Measurements from ENCODE around the gene GAB1.

DNA sequence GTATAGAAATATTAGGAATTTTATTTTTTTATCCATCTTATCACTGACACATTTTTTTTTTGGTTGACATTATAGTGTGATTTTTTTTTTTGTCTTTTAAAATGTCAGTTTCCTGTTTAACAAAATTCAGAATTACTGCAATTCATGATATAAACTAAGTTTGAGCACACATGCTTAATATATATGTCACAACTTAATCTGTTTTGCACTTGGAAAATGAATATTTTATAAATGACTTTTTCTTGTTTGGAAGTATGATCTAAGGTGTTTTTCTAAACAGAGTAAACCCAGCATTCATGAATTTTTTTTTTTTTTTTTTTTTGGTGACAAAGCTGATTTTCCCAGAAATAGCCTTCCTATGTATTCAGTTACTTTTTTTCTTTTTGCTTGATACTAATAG, 179.2 kb downstream of the GAB1 start:
- TF ChIP-seq, protein P1, sequence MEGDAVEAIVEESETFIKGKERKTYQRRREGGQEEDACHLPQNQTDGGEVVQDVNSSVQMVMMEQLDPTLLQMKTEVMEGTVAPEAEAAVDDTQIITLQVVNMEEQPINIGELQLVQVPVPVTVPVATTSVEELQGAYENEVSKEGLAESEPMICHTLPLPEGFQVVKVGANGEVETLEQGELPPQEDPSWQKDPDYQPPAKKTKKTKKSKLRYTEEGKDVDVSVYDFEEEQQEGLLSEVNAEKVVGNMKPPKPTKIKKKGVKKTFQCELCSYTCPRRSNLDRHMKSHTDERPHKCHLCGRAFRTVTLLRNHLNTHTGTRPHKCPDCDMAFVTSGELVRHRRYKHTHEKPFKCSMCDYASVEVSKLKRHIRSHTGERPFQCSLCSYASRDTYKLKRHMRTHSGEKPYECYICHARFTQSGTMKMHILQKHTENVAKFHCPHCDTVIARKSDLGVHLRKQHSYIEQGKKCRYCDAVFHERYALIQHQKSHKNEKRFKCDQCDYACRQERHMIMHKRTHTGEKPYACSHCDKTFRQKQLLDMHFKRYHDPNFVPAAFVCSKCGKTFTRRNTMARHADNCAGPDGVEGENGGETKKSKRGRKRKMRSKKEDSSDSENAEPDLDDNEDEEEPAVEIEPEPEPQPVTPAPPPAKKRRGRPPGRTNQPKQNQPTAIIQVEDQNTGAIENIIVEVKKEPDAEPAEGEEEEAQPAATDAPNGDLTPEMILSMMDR (IDR thresholded peaks at IDR 0.05; ENCODE audit: low read length) = no peak
- TF ChIP-seq EZH2 (IDR thresholded peaks at IDR 0.05; ENCODE audit: borderline replicate concordance, low read length) = no peak
